Stimulated activated CD8-positive, alpha-beta memory T cell treated with anti-CD3 and anti-CD28 coated beads, Interleukin-2, amount 100 ng/mL, for 48 hours (primary cell): ENCODE measurements around the gene IMPACT.

Experiments
- DNase-seq, 2 donors: peaks; one replicate each; pipeline ENCODE4 v3.0.0-alpha.2; 2020; ENCODE audit warnings: low read depth in 2 of 2

IMPACT gene

GRCh38 chr18:24475926-24476589 lies 49.6 kb downstream of the IMPACT start:
- DNase-seq = no peak

GRCh38 chr18:24479371-24479770 lies 52.9 kb downstream of the IMPACT start:
- DNase-seq = no peak

GRCh38 chr18:24482821-24483220 lies 56.4 kb downstream of the IMPACT start:
- DNase-seq = no peak

- no peak for DNase-seq
These were observed 59.2 kb downstream of the IMPACT start for GRCh38 chr18:24485681-24486080.

- no peak for DNase-seq
These were observed 60.2 kb downstream of the IMPACT start for GRCh38 chr18:24486684-24487083.

GRCh38 chr18:24488824-24489493 lies 62.5 kb downstream of the IMPACT start:
- DNase-seq = no peak

GRCh38 chr18:24490539-24490938 lies 64.1 kb downstream of the IMPACT start:
- DNase-seq = no peak

GRCh38 chr18:24491927-24492834 lies 65.7 kb downstream of the IMPACT start:
- DNase-seq = no peak

- no peak for DNase-seq
These were observed 68.1 kb downstream of the IMPACT start for GRCh38 chr18:24494586-24494985.

- DNase-seq = no peak
These were observed 70.7 kb downstream of the IMPACT start for GRCh38 chr18:24497031-24497754.

GRCh38 chr18:24499814-24500213 lies 73.3 kb downstream of the IMPACT start:
- DNase-seq = no peak

- no peak for DNase-seq
These were observed 73.7 kb downstream of the IMPACT start for GRCh38 chr18:24500217-24500616.

GRCh38 chr18:24500766-24501165 lies 74.3 kb downstream of the IMPACT start:
- DNase-seq = no peak

- no peak for DNase-seq
These were observed 76.4 kb downstream of the IMPACT start for GRCh38 chr18:24502667-24503523.
